NCI-H1092 (cell line): ENCODE measurements around the gene GAB2.
"Not testable (repeated sequence)": the region's sequence is repeated elsewhere in the genome, so short reads cannot be mapped to it uniquely, and the experiment has no call there.

Experiments
- DNase-seq: peaks from one replicate; lab custom pipeline; 2025; lab: John Stamatoyannopoulos, UW

GAB2 gene

GRCh38 chr11:78365381-78365792, 52.2 kb downstream of the GAB2 start:
- DNase-seq: no peak

- no peak for DNase-seq
Observed at GRCh38 chr11:78364128-78364751, 53.4 kb downstream of the GAB2 start.

- DNase-seq: no peak
Observed at GRCh38 chr11:78363024-78363619, 54.5 kb downstream of the GAB2 start.

- no peak for DNase-seq
Observed at GRCh38 chr11:78361228-78361627, 56.4 kb downstream of the GAB2 start.

GRCh38 chr11:78359921-78360320, 57.7 kb downstream of the GAB2 start:
- no peak for DNase-seq

GRCh38 chr11:78357924-78358323, 59.7 kb downstream of the GAB2 start:
- not testable (repeated sequence) for DNase-seq

GRCh38 chr11:78357425-78357824, 60.2 kb downstream of the GAB2 start:
- DNase-seq: not testable (repeated sequence)

GRCh38 chr11:78355742-78356141, 61.9 kb downstream of the GAB2 start:
- not testable (repeated sequence) for DNase-seq

- no peak for DNase-seq
Observed at GRCh38 chr11:78355309-78355705, 62.3 kb downstream of the GAB2 start.

GRCh38 chr11:78354408-78355308, 63.0 kb downstream of the GAB2 start:
- peak; percentile 89 for DNase-seq

GRCh38 chr11:78351979-78352841, 65.4 kb downstream of the GAB2 start:
- no peak for DNase-seq

GRCh38 chr11:78351193-78351592, 66.4 kb downstream of the GAB2 start:
- peak; percentile 53 for DNase-seq

GRCh38 chr11:78350646-78351165, 66.9 kb downstream of the GAB2 start:
- no peak for DNase-seq

GRCh38 chr11:78350091-78350645, 67.5 kb downstream of the GAB2 start:
- no peak for DNase-seq

GRCh38 chr11:78349624-78350023, 68.0 kb downstream of the GAB2 start:
- no peak for DNase-seq

- no peak for DNase-seq
Observed at GRCh38 chr11:78349114-78349513, 68.5 kb downstream of the GAB2 start.

- DNase-seq: no peak
Observed at GRCh38 chr11:78347956-78348355, 69.7 kb downstream of the GAB2 start.

GRCh38 chr11:78346799-78347198, 70.8 kb downstream of the GAB2 start:
- DNase-seq: no peak

- DNase-seq: no peak
Observed at GRCh38 chr11:78345450-78345849, 72.2 kb downstream of the GAB2 start.

GRCh38 chr11:78344676-78345075, 72.9 kb downstream of the GAB2 start:
- no peak for DNase-seq

GRCh38 chr11:78344094-78344493, 73.5 kb downstream of the GAB2 start:
- no peak for DNase-seq
